ENCODE data around the gene MATR3.

DNA sequence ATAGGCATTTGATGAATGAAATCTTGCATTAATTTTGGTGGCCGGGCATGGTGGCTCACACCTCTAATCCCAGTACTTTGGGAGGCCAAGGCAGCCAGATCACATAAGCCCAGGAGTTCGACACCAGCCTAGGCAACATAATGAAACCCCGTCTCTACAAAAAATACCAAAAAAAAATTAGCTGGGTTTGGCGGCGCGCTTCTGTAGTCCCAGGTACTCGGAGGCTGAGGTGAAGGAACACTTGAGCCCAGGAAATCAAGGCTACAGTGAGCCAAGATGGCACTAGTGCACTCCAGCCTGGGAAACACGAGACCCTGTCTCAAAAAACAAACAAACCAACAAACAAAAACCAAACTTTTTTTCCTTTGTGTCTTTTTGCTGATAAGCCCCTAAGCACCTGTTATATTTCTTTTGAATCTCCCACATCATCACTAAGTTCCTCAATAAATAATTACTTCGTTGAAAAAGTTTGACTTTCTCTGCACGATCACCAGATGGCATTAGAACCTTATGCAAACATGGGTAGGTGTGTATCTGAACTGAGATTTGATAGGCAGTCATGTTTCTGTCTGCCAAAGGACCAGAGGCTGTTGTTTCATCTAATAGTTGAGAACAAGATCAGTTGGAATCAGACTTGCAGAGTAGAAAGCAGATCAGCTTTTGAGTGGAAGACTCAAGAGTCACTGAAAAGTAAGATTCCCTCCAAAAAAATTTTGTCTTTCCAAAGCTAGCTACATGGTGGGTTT lies 5.5 kb upstream of the MATR3 start:
- TF ChIP-seq POLR2A (IDR thresholded peaks at IDR 0.05; ENCODE audit: low read depth, low read length) (no peak), POLR2AphosphoS5 (IDR thresholded peaks at IDR 0.05; ENCODE audit: low read depth, low read length) (no peak), TAF1 (IDR thresholded peaks at IDR 0.05; ENCODE audit: borderline replicate concordance, low read depth, low read length) (no peak)

Data from GM12892 (cell line).